Tongue (tissue), 2 donors: Measurements from ENCODE around the gene ANGPTL2. TPM values are rescaled to one million over a fixed set of nuclear protein-coding genes. Genes with fewer than 3 reads are reported as not detected.

Experiments
- DNase-seq: peaks from one replicate; pipeline ENCODE4 v3.0.0-alpha.2; 2015
- total RNA-seq: library from RNA; depleted of rRNA; stranded (reverse); fragments of >200 nt; gene quantifications from one replicate; pipeline ENCODE4 v1.2.3, GENCODE V29; 2014

ANGPTL2 gene
- total RNA-seq, 1 donor from 2014 or later: 78.1 TPM

- no peak for DNase-seq
Observed at GRCh38 chr9:127116957-127117356, 5.5 kb downstream of the ANGPTL2 start.

GRCh38 chr9:127116088-127116726 is 6.2 kb downstream of the ANGPTL2 start:
- no peak for DNase-seq

- DNase-seq: no peak
Observed at GRCh38 chr9:127114606-127115005, 7.8 kb downstream of the ANGPTL2 start.

GRCh38 chr9:127113191-127113972 is 9.1 kb downstream of the ANGPTL2 start:
- peak; percentile 28 for DNase-seq

- DNase-seq: peak; percentile 39
Observed at GRCh38 chr9:127112735-127113161, 9.7 kb downstream of the ANGPTL2 start.

GRCh38 chr9:127112056-127112455 is 10.4 kb downstream of the ANGPTL2 start:
- DNase-seq: peak; percentile 79

GRCh38 chr9:127109212-127109711 is 13.2 kb downstream of the ANGPTL2 start:
- no peak for DNase-seq

- DNase-seq: no peak
Observed at GRCh38 chr9:127107929-127108876, 14.2 kb downstream of the ANGPTL2 start.

- no peak for DNase-seq
Observed at GRCh38 chr9:127107171-127107928, 15.1 kb downstream of the ANGPTL2 start.

- DNase-seq: no peak
Observed at GRCh38 chr9:127106466-127106855, 16.0 kb downstream of the ANGPTL2 start.

GRCh38 chr9:127105805-127106465 is 16.5 kb downstream of the ANGPTL2 start:
- no peak for DNase-seq

GRCh38 chr9:127104581-127105311 is 17.7 kb downstream of the ANGPTL2 start:
- no peak for DNase-seq

GRCh38 chr9:127102788-127103187 is 19.6 kb downstream of the ANGPTL2 start:
- DNase-seq: no peak

- no peak for DNase-seq
Observed at GRCh38 chr9:127102176-127102575, 20.3 kb downstream of the ANGPTL2 start.

GRCh38 chr9:127099664-127100063 is 22.8 kb downstream of the ANGPTL2 start:
- no peak for DNase-seq

GRCh38 chr9:127098916-127099553 is 23.4 kb downstream of the ANGPTL2 start:
- DNase-seq: peak; percentile 28

- no peak for DNase-seq
Observed at GRCh38 chr9:127097683-127098082, 24.8 kb downstream of the ANGPTL2 start.

GRCh38 chr9:127096208-127096607 is 26.2 kb downstream of the ANGPTL2 start:
- DNase-seq: peak; percentile 69

GRCh38 chr9:127095411-127095810 is 27.0 kb downstream of the ANGPTL2 start:
- no peak for DNase-seq
